Measurements from ENCODE around the gene ZMIZ1. TPM values are rescaled to one million over a fixed set of nuclear protein-coding genes. Genes with fewer than 3 reads are reported as not detected.

ZMIZ1 gene
- total and polyA plus RNA-seq, 5 donors from 2014 or later: 1.5 to 34.8 (median 2.2) TPM

- Mint-ChIP-seq H3K27me3 (no peaks in the 10 kb centered on the region), H3K36me3 (peaks cover 24% of the 10 kb centered on the region), H3K4me3 (no peak overlapping the region), H3K4me1 (peaks cover 0 to 2% (median 0%) of the 10 kb centered on the region in 4 donors), H3K9me3 (no peaks in the 10 kb centered on the region), H3K27ac (no peak overlapping the region)
- ATAC-seq (ENCODE audit: low read depth in 2 of 2) (no peak), DNase-seq (no peak)
- H3K4me1 ChIP-seq (ENCODE audit: control insufficient read depth, insufficient read depth, low read length, poor library complexity, severe bottlenecking): no peaks in the 10 kb centered on the region
- H3K27me3 ChIP-seq (ENCODE audit: control insufficient read depth, insufficient read depth, low read length): no peaks in the 10 kb centered on the region
- H3K9me3 ChIP-seq (ENCODE audit: control insufficient read depth in 2 of 2, low read length in 2 of 2): no peaks in the 10 kb centered on the region
- no peak overlapping the region for H3K4me3 ChIP-seq (ENCODE audit: low read depth, low read length)
- H3K27ac ChIP-seq (ENCODE audit: insufficient read depth, low read length, poor library complexity, severe bottlenecking): no peak overlapping the region
- peaks cover 8% of the 10 kb centered on the region for H3K36me3 ChIP-seq (ENCODE audit: control insufficient read depth, insufficient read depth, low read length)
Observed at GRCh38 chr10:79209831-79210230, 141.1 kb downstream of the ZMIZ1 start.

GRCh38 chr10:79210672-79211071 lies 141.9 kb downstream of the ZMIZ1 start:
- DNase-seq (no peak), ATAC-seq (ENCODE audit: low read depth in 2 of 2) (no peak)
- Mint-ChIP-seq H3K4me1 (peaks cover 0 to 2% (median 0%) of the 10 kb centered on the region in 4 donors), H3K4me3 (no peak overlapping the region), H3K9me3 (no peaks in the 10 kb centered on the region), H3K27ac (peak overlapping the region in 1 of 3 donors; percentile 71), H3K27me3 (no peaks in the 10 kb centered on the region), H3K36me3 (peaks cover 20% of the 10 kb centered on the region)
- H3K4me1 ChIP-seq (ENCODE audit: control insufficient read depth, insufficient read depth, low read length, poor library complexity, severe bottlenecking): no peaks in the 10 kb centered on the region
- H3K36me3 ChIP-seq (ENCODE audit: control insufficient read depth, insufficient read depth, low read length): peaks cover 12% of the 10 kb centered on the region
- no peaks in the 10 kb centered on the region for H3K27me3 ChIP-seq (ENCODE audit: control insufficient read depth, insufficient read depth, low read length)
- H3K27ac ChIP-seq (ENCODE audit: insufficient read depth, low read length, poor library complexity, severe bottlenecking): no peak overlapping the region
- H3K4me3 ChIP-seq (ENCODE audit: low read depth, low read length): no peak overlapping the region
- H3K9me3 ChIP-seq (ENCODE audit: control insufficient read depth in 2 of 2, low read length in 2 of 2): no peaks in the 10 kb centered on the region

GRCh38 chr10:79211616-79212015 lies 142.8 kb downstream of the ZMIZ1 start:
- no peaks in the 10 kb centered on the region for H3K9me3 Mint-ChIP-seq
- H3K4me3 ChIP-seq (ENCODE audit: low read depth, low read length): no peak overlapping the region
- H3K27ac Mint-ChIP-seq: no peak overlapping the region
- H3K27ac ChIP-seq (ENCODE audit: insufficient read depth, low read length, poor library complexity, severe bottlenecking): no peak overlapping the region
- H3K27me3 Mint-ChIP-seq: no peaks in the 10 kb centered on the region
- H3K9me3 ChIP-seq (ENCODE audit: control insufficient read depth in 2 of 2, low read length in 2 of 2): no peaks in the 10 kb centered on the region
- H3K36me3 Mint-ChIP-seq: peaks cover 22% of the 10 kb centered on the region
- H3K4me1 ChIP-seq (ENCODE audit: control insufficient read depth, insufficient read depth, low read length, poor library complexity, severe bottlenecking): no peaks in the 10 kb centered on the region
- DNase-seq: no peak
- H3K36me3 ChIP-seq (ENCODE audit: control insufficient read depth, insufficient read depth, low read length): peaks cover 20% of the 10 kb centered on the region
- no peak overlapping the region for H3K4me3 Mint-ChIP-seq
- no peaks in the 10 kb centered on the region for H3K27me3 ChIP-seq (ENCODE audit: control insufficient read depth, insufficient read depth, low read length)
- ATAC-seq (ENCODE audit: low read depth in 2 of 2): no peak
- peaks cover 0 to 2% (median 0%) of the 10 kb centered on the region in 4 donors for H3K4me1 Mint-ChIP-seq

GRCh38 chr10:79215531-79215930 lies 146.8 kb downstream of the ZMIZ1 start:
- H3K4me3 ChIP-seq (ENCODE audit: low read depth, low read length): no peak overlapping the region
- no peak for DNase-seq
- no peaks in the 10 kb centered on the region for H3K4me1 ChIP-seq (ENCODE audit: control insufficient read depth, insufficient read depth, low read length, poor library complexity, severe bottlenecking)
- no peak overlapping the region for H3K27ac ChIP-seq (ENCODE audit: insufficient read depth, low read length, poor library complexity, severe bottlenecking)
- H3K27me3 ChIP-seq (ENCODE audit: control insufficient read depth, insufficient read depth, low read length): no peaks in the 10 kb centered on the region
- Mint-ChIP-seq H3K36me3 (peaks cover 30% of the 10 kb centered on the region), H3K4me1 (peaks cover 0 to 2% (median 0%) of the 10 kb centered on the region in 4 donors), H3K27me3 (no peaks in the 10 kb centered on the region), H3K9me3 (peaks cover 0 to 2% (median 0%) of the 10 kb centered on the region in 7 donors), H3K4me3 (no peak overlapping the region), H3K27ac (no peak overlapping the region)
- H3K36me3 ChIP-seq (ENCODE audit: control insufficient read depth, insufficient read depth, low read length): peaks cover 27% of the 10 kb centered on the region
- no peaks in the 10 kb centered on the region for H3K9me3 ChIP-seq (ENCODE audit: control insufficient read depth in 2 of 2, low read length in 2 of 2)
- no peak for ATAC-seq (ENCODE audit: low read depth in 2 of 2)

GRCh38 chr10:79219322-79219957 lies 150.7 kb downstream of the ZMIZ1 start:
- H3K4me1 Mint-ChIP-seq: peaks cover 0 to 3% (median 1%) of the 10 kb centered on the region in 4 donors
- ATAC-seq (ENCODE audit: low read depth in 2 of 2) (no peak), DNase-seq (no peak)
- Histone ChIP-seq H3K27me3 (ENCODE audit: control insufficient read depth, insufficient read depth, low read length) (no peaks in the 10 kb centered on the region), H3K9me3 (ENCODE audit: control insufficient read depth in 2 of 2, low read length in 2 of 2) (no peaks in the 10 kb centered on the region), H3K4me3 (ENCODE audit: low read depth, low read length) (no peak overlapping the region), H3K4me1 (ENCODE audit: control insufficient read depth, insufficient read depth, low read length, poor library complexity, severe bottlenecking) (no peaks in the 10 kb centered on the region), H3K27ac (ENCODE audit: insufficient read depth, low read length, poor library complexity, severe bottlenecking) (no peak overlapping the region), H3K36me3 (ENCODE audit: control insufficient read depth, insufficient read depth, low read length) (peaks cover 27% of the 10 kb centered on the region)
- H3K36me3 Mint-ChIP-seq: peaks cover 36% of the 10 kb centered on the region
- H3K9me3 Mint-ChIP-seq: peaks cover 0 to 2% (median 0%) of the 10 kb centered on the region in 7 donors
- no peak overlapping the region for H3K27ac Mint-ChIP-seq
- H3K27me3 Mint-ChIP-seq: no peaks in the 10 kb centered on the region
- H3K4me3 Mint-ChIP-seq: no peak overlapping the region

- Histone ChIP-seq H3K27me3 (ENCODE audit: control insufficient read depth, insufficient read depth, low read length) (no peaks in the 10 kb centered on the region), H3K36me3 (ENCODE audit: control insufficient read depth, insufficient read depth, low read length) (peaks cover 24% of the 10 kb centered on the region), H3K4me1 (ENCODE audit: control insufficient read depth, insufficient read depth, low read length, poor library complexity, severe bottlenecking) (no peaks in the 10 kb centered on the region), H3K27ac (ENCODE audit: insufficient read depth, low read length, poor library complexity, severe bottlenecking) (no peak overlapping the region), H3K4me3 (ENCODE audit: low read depth, low read length) (no peak overlapping the region), H3K9me3 (ENCODE audit: control insufficient read depth in 2 of 2, low read length in 2 of 2) (no peaks in the 10 kb centered on the region)
- ATAC-seq (ENCODE audit: low read depth in 2 of 2): no peak
- H3K27ac Mint-ChIP-seq: no peak overlapping the region
- H3K4me1 Mint-ChIP-seq: peaks cover 0 to 3% (median 1%) of the 10 kb centered on the region in 4 donors
- H3K4me3 Mint-ChIP-seq: no peak overlapping the region
- peaks cover 0 to 2% (median 0%) of the 10 kb centered on the region in 7 donors for H3K9me3 Mint-ChIP-seq
- no peaks in the 10 kb centered on the region for H3K27me3 Mint-ChIP-seq
- DNase-seq: no peak
- peaks cover 39% of the 10 kb centered on the region for H3K36me3 Mint-ChIP-seq
Observed at GRCh38 chr10:79220307-79220706, 151.5 kb downstream of the ZMIZ1 start.

- Histone ChIP-seq H3K4me3 (ENCODE audit: low read depth, low read length) (no peak overlapping the region), H3K9me3 (ENCODE audit: control insufficient read depth in 2 of 2, low read length in 2 of 2) (no peaks in the 10 kb centered on the region), H3K36me3 (ENCODE audit: control insufficient read depth, insufficient read depth, low read length) (peaks cover 14% of the 10 kb centered on the region), H3K4me1 (ENCODE audit: control insufficient read depth, insufficient read depth, low read length, poor library complexity, severe bottlenecking) (no peaks in the 10 kb centered on the region), H3K27ac (ENCODE audit: insufficient read depth, low read length, poor library complexity, severe bottlenecking) (no peak overlapping the region), H3K27me3 (ENCODE audit: control insufficient read depth, insufficient read depth, low read length) (no peaks in the 10 kb centered on the region)
- peaks cover 0 to 3% (median 1%) of the 10 kb centered on the region in 4 donors for H3K4me1 Mint-ChIP-seq
- H3K9me3 Mint-ChIP-seq: peaks cover 0 to 2% (median 0%) of the 10 kb centered on the region in 7 donors
- no peak for DNase-seq
- no peak overlapping the region for H3K27ac Mint-ChIP-seq
- H3K4me3 Mint-ChIP-seq: no peak overlapping the region
- H3K36me3 Mint-ChIP-seq: peaks cover 36% of the 10 kb centered on the region
- no peaks in the 10 kb centered on the region for H3K27me3 Mint-ChIP-seq
- no peak for ATAC-seq (ENCODE audit: low read depth in 2 of 2)
Observed at GRCh38 chr10:79221110-79222051, 152.6 kb downstream of the ZMIZ1 start.

All from CD4-positive, CD25-positive, alpha-beta regulatory T cell (primary cell).